OCI-LY3 (cell line): Measurements from ENCODE around the gene CAMTA1.

Experiments used
- H2AFZ ChIP-seq: fragments of 200-600, 300-600 bp; shearing (Covaris generic); 2 replicates; pipeline ENCODE4 v1.6.0; 2014; ENCODE audit warnings: antibody characterized with exemption, low read depth, low read length
- H3K27ac ChIP-seq: fragments of 200-600, 300-600 bp; sonication (generic); 2 replicates; pipeline ENCODE4 v1.5.1; 2014; ENCODE audit warnings: mild to moderate bottlenecking, low read length, moderate library complexity, mixed read lengths
- H3K27me3 ChIP-seq: fragments of 200-600, 300-600 bp; sonication (generic); 2 replicates; pipeline ENCODE4 v1.6.1; 2014; ENCODE audit warnings: low read depth, low read length, mixed read lengths
- H3K36me3 ChIP-seq: fragments of 200-600, 300-600 bp; sonication (generic); replicated peaks from 2 replicates; pipeline ENCODE3; 2014; ENCODE audit warnings: low read depth, low read length, mixed read lengths
- H3K4me1 ChIP-seq: fragments of 300-600, 200-600 bp; sonication (generic); 2 replicates; pipeline ENCODE4 v1.6.1; 2014; ENCODE audit warnings: low read length, mixed read lengths
- H3K4me2 ChIP-seq: fragments of 200-600, 300-600 bp; sonication (generic); 2 replicates; pipeline ENCODE4 v1.6.1; 2014; ENCODE audit warnings: low read length, mixed read lengths
- H3K4me3 ChIP-seq: fragments of 300-600, 200-600 bp; sonication (generic); 2 replicates; pipeline ENCODE4 v1.5.1; 2014; ENCODE audit warnings: antibody characterized with exemption, mild to moderate bottlenecking, low read length, moderate library complexity
- H3K79me2 ChIP-seq: fragments of 300-600, 200-600 bp; shearing (Covaris generic); 2 replicates; pipeline ENCODE4 v1.6.1; 2014; ENCODE audit warnings: mild to moderate bottlenecking, low read length, mixed read lengths
- H3K9ac ChIP-seq: fragments of 300-600, 200-600 bp; shearing (Covaris generic); 2 replicates; pipeline ENCODE4 v1.6.0; 2014; ENCODE audit warnings: mild to moderate bottlenecking, low read length, moderate library complexity
- H3K9me3 ChIP-seq: fragments of 200-600, 300-600 bp; shearing (Covaris generic); 2 replicates; pipeline ENCODE4 v1.6.1; 2014; ENCODE audit warnings: low read length, mixed read lengths; ENCODE audit not compliant: insufficient read depth
- H4K20me1 ChIP-seq: fragments of 200-600, 300-600 bp; sonication (generic); 2 replicates; pipeline ENCODE4 v1.6.1; 2016; ENCODE audit warnings: low read length, mixed read lengths; ENCODE audit not compliant: insufficient read depth
- EZH2phosphoT487 ChIP-seq: fragments of 200-600 bp; shearing (Covaris generic); IDR thresholded peaks from 2 replicates; pipeline ENCODE4 v1.6.1; 2018; ENCODE audit warnings: antibody characterized with exemption, mixed run types, low read depth
- TF ChIP-seq, protein P1 (sequence below): fragments of 200-600, 300-600 bp; sonication (generic); IDR thresholded peaks from 2 replicates; pipeline ENCODE4 v1.5.1; 2014; ENCODE audit warnings: antibody characterized with exemption, low read length, low read depth

Gene CAMTA1

DNA sequence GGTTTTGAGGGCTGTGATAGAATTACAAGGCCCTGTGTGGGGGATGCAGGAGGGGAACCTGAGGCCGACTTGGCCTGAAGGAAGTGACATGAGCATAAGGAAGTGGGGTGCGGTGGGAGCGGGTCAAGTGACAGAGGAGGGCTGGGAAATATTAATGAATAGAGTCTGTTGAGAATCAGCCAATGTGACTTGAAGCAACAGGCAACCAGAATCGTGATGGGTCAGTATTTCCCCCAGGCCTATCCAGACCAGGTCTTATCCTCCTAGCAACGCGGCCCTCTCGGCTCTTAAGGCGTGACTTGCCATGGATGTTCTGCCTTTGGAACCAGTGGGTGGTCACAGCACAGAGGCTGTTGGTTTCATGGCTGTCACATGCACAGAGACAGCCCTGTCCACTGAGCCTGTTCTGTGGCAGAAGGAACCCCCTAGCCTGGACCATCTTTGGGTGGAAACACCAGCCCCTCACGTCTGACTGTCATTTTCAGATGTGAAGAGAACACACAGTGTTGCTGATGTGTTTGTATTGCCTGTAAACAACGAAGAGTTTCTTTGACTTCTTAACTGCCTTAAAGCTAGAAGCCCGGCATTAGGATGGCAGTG is 468.8 kb downstream of the CAMTA1 start:
- no peak overlapping the region for H2AFZ ChIP-seq
- no peaks in the 10 kb centered on the region for H4K20me1 ChIP-seq
- H3K27me3 ChIP-seq = no peaks in the 10 kb centered on the region
- no peaks in the 10 kb centered on the region for H3K9me3 ChIP-seq
- no peak overlapping the region for H3K4me3 ChIP-seq
- no peak for TF ChIP-seq EZH2phosphoT487
- TF ChIP-seq, protein P1, sequence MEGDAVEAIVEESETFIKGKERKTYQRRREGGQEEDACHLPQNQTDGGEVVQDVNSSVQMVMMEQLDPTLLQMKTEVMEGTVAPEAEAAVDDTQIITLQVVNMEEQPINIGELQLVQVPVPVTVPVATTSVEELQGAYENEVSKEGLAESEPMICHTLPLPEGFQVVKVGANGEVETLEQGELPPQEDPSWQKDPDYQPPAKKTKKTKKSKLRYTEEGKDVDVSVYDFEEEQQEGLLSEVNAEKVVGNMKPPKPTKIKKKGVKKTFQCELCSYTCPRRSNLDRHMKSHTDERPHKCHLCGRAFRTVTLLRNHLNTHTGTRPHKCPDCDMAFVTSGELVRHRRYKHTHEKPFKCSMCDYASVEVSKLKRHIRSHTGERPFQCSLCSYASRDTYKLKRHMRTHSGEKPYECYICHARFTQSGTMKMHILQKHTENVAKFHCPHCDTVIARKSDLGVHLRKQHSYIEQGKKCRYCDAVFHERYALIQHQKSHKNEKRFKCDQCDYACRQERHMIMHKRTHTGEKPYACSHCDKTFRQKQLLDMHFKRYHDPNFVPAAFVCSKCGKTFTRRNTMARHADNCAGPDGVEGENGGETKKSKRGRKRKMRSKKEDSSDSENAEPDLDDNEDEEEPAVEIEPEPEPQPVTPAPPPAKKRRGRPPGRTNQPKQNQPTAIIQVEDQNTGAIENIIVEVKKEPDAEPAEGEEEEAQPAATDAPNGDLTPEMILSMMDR = no peak
- peaks cover 48% of the 10 kb centered on the region for H3K4me1 ChIP-seq
- no peaks in the 10 kb centered on the region for H3K79me2 ChIP-seq
- no peaks in the 10 kb centered on the region for H3K36me3 ChIP-seq
- H3K4me2 ChIP-seq = no peak overlapping the region
- H3K27ac ChIP-seq = no peak overlapping the region
- no peak overlapping the region for H3K9ac ChIP-seq

DNA sequence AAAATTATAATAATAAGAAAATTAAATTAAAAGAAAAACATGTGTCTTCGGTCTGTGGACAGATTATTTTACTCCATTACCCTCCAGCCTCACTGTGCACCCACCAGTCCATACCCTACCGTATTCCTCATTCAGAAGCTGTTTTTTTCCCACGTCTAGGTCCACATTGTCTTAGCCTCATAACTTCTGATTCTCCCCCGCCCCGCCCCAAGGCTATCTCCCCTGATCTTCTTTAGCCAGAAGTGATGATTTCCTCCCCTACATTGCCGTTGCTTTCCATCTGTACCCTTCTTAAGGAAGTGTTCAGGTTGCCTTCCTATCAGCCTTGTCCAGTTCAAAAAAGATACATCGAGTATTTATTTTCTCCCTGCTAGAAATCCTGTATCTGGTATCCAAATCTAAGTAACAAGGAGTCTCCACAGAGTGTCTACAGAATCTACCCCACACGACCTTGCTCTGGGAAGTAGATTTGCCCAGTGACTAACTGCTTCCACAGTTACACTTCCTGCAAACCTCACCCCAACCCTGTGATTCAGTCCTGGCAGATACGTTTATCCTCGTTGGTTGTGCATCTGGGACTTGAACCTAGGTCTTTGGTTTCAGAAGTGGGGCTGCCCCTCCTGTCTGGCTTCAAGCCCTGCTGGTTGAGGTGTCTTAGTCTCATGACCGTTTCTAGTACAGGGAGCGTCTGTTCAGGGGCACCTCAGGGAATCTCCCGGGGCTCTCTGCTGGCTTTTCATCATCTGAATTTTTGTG is 470.2 kb downstream of the CAMTA1 start:
- Histone ChIP-seq H3K9me3 (no peaks in the 10 kb centered on the region), H3K79me2 (no peaks in the 10 kb centered on the region), H4K20me1 (no peaks in the 10 kb centered on the region), H3K9ac (peak overlapping the region; percentile 11; the same call in 1 of the 2 replicates), H3K27ac (peak overlapping the region; percentile 71), H2AFZ (no peak overlapping the region), H3K4me3 (no peak overlapping the region), H3K4me1 (peaks cover 39% of the 10 kb centered on the region), H3K27me3 (no peaks in the 10 kb centered on the region), H3K36me3 (no peaks in the 10 kb centered on the region), H3K4me2 (peak overlapping the region; percentile 50)
- TF ChIP-seq EZH2phosphoT487 = no peak
- TF ChIP-seq, protein P1 = no peak

DNA sequence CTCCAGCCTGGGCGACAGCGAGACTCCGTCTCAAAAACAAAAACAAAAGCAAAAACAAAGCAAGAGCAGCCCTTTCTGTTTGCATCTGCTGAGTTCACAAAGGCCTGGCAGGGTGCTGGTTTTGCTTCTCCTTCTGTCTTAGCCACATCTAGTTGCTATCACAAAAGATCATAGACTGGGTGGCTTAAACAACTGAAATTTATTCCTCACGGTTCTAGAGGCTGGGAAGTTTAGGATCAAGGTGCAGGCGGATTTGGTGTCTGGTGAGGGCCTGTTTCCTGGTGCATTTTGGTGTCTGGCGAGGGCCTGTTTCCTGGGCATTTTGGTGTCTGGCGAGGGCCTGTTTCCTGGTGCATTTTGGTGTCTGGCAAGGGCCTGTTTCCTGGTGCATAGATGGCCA is 471.3 kb downstream of the CAMTA1 start:
- Histone ChIP-seq H3K27me3 (no peaks in the 10 kb centered on the region), H3K4me3 (no peak overlapping the region), H3K79me2 (no peaks in the 10 kb centered on the region), H3K4me2 (peak overlapping the region; percentile 37), H2AFZ (no peak overlapping the region), H4K20me1 (no peaks in the 10 kb centered on the region), H3K4me1 (peaks cover 39% of the 10 kb centered on the region), H3K9ac (peak overlapping the region; percentile 30; the same call in 1 of the 2 replicates), H3K9me3 (no peaks in the 10 kb centered on the region), H3K27ac (peak overlapping the region; percentile 71), H3K36me3 (no peaks in the 10 kb centered on the region)
- TF ChIP-seq, protein P1 = no peak
- TF ChIP-seq EZH2phosphoT487 = no peak

DNA sequence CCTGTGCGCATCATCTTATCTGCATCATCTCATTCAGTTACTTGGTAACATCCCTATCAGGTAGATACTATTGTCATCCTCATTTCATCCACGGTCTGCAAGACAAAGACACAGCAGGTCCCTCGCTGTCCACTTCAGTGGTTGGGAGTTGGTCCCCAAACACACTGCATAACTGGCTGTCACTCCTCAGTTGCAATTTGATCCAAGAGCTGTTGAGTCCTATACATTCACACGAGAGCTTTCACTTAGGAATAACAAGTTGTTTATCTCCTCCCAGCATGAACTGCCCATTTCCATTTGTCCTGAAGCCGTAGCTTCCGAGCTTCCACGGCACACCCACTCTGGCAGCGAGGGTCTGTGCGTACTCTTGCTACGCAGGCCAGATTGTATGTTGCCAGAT is 472.0 kb downstream of the CAMTA1 start:
- no peak overlapping the region for H2AFZ ChIP-seq
- H4K20me1 ChIP-seq = no peaks in the 10 kb centered on the region
- H3K4me2 ChIP-seq = no peak overlapping the region
- no peaks in the 10 kb centered on the region for H3K27me3 ChIP-seq
- TF ChIP-seq EZH2phosphoT487 = no peak
- TF ChIP-seq, protein P1 = no peak
- H3K4me1 ChIP-seq = peaks cover 39% of the 10 kb centered on the region
- no peak overlapping the region for H3K9ac ChIP-seq
- H3K4me3 ChIP-seq = no peak overlapping the region
- no peaks in the 10 kb centered on the region for H3K9me3 ChIP-seq
- no peaks in the 10 kb centered on the region for H3K79me2 ChIP-seq
- H3K27ac ChIP-seq = no peak overlapping the region
- H3K36me3 ChIP-seq = no peaks in the 10 kb centered on the region
